Measurements from ENCODE around the gene SYNJ2. TPM values are rescaled to one million over a fixed set of nuclear protein-coding genes. Genes with fewer than 3 reads are reported as not detected.
A peak's percentile ranks its signal among the peaks of the same experiment; 100 is the strongest.
"Not testable (repeated sequence)": the region's sequence is repeated elsewhere in the genome, so short reads cannot be mapped to it uniquely, and the experiment has no call there.

SYNJ2 gene
- total and polyA plus RNA-seq, 2 donors (not counting 3 experiments of a cell fraction or from before 2014, with no cell fraction given) = 35.1 to 78.2 TPM

GRCh38 chr6:157946865-157947532, 34.7 kb upstream of the SYNJ2 start:
- Histone ChIP-seq H3K27ac (ENCODE audit: insufficient read depth, low read depth, low read length) (no peak overlapping the region), H3K9ac (replicated peaks; ENCODE audit: extremely low read depth, insufficient read depth, low read length) (no peak overlapping the region), H3K36me3 (ENCODE audit: control insufficient read depth in 2 of 2, extremely low read depth in 1 of 2, insufficient read depth in 2 of 2, low read length in 2 of 2) (peaks cover 17 to 19% of the 10 kb centered on the region in 2 experiments), H4K20me1 (replicated peaks; ENCODE audit: control insufficient read depth, extremely low read depth, insufficient read depth, low read length) (no peaks in the 10 kb centered on the region), H3K9me3 (replicated peaks; ENCODE audit: control insufficient read depth, insufficient read depth, low read length) (no peaks in the 10 kb centered on the region), H3K4me2 (ENCODE audit: insufficient read depth, low read length) (no peak overlapping the region), H3K79me2 (ENCODE audit: control insufficient read depth, insufficient read depth, low read length) (no peaks in the 10 kb centered on the region), H3K4me1 (ENCODE audit: control insufficient read depth, extremely low read depth, insufficient read depth, low read length) (no peaks in the 10 kb centered on the region), H3K27me3 (ENCODE audit: control insufficient read depth in 2 of 2, insufficient read depth in 2 of 2, low read length in 2 of 2) (no peaks in the 10 kb centered on the region), H2AFZ (ENCODE audit: low read depth, low read length) (no peak overlapping the region), H3K4me3 (replicated peaks in 1 of 3; ENCODE audit: insufficient read depth in 1 of 3, low read depth in 1 of 3, low read length in 3 of 3) (no peak overlapping the region), H3K9me1 (replicated peaks; ENCODE audit: control insufficient read depth, extremely low read depth, insufficient read depth, low read length) (no peaks in the 10 kb centered on the region)
- BruUV-seq (replicated peaks) = no TSS peak
- no peak for TF ChIP-seq MAX (IDR thresholded peaks at IDR 0.05; ENCODE audit: insufficient read depth, insufficient read length)
- no peak for TF ChIP-seq MYC (IDR thresholded peaks at IDR 0.05; ENCODE audit: low read depth, low read length)
- no peak for TF ChIP-seq POLR2A (IDR thresholded peaks at IDR 0.05; ENCODE audit: low read depth, low read length)
- TF ChIP-seq FOS (IDR thresholded peaks at IDR 0.05; ENCODE audit: borderline replicate concordance, insufficient read depth, low read length) = no peak
- no peak for TF ChIP-seq EZH2 (IDR thresholded peaks at IDR 0.05; ENCODE audit: borderline replicate concordance, low read depth, low read length, severe bottlenecking)
- TF ChIP-seq GATA2 (IDR thresholded peaks at IDR 0.05; ENCODE audit: insufficient read depth, insufficient read length, low read depth, low read length) = no peak
- peak; percentile 28 for TF ChIP-seq POLR2AphosphoS5 (IDR thresholded peaks at IDR 0.05; ENCODE audit: insufficient read depth, low read depth, low read length)
- peak in 1 of 2 donors; percentile 14 for TF ChIP-seq CTCF (IDR thresholded peaks at IDR 0.05; ENCODE audit: extremely low read depth in 1 of 2, insufficient read depth in 1 of 2, low read depth in 1 of 2, low read length in 2 of 2)
- no peak for TF ChIP-seq JUN (IDR thresholded peaks at IDR 0.05; ENCODE audit: borderline replicate concordance, insufficient read depth, insufficient read length, low read depth)
- dilution Hi-C loops (cut with MboI; ENCODE audit: extremely low pct_ligation_motif_present, low sequenced_read_pairs) = no loop called here
- FAIRE-seq (no peak), DNase-seq (ENCODE audit: low read depth, low spot score) (no peak)
- ChIA-PET CTCF (interaction anchor here (1.0 to 1.7 kb wide), 3 partner anchors 79 to 190 kb away, joined by 4 to 7 read pairs (median 5); no protein-coding TSS in a partner anchor), POLR2A (no interaction called here)
- intact Hi-C loops (cut with micrococcal nuclease) = no loop called here

- intact Hi-C loops (cut with micrococcal nuclease); DNase-seq (ENCODE audit: low read depth, low spot score); dilution Hi-C loops (cut with MboI; ENCODE audit: extremely low pct_ligation_motif_present, low sequenced_read_pairs); H4K20me1 ChIP-seq (replicated peaks; ENCODE audit: control insufficient read depth, extremely low read depth, insufficient read depth, low read length); CTCF ChIA-PET; H3K4me1 ChIP-seq (ENCODE audit: control insufficient read depth, extremely low read depth, insufficient read depth, low read length); H3K4me2 ChIP-seq (ENCODE audit: insufficient read depth, low read length); H3K79me2 ChIP-seq (ENCODE audit: control insufficient read depth, insufficient read depth, low read length); H2AFZ ChIP-seq (ENCODE audit: low read depth, low read length); H3K36me3 ChIP-seq (ENCODE audit: control insufficient read depth in 2 of 2, extremely low read depth in 1 of 2, insufficient read depth in 2 of 2, low read length in 2 of 2); H3K27ac ChIP-seq (ENCODE audit: insufficient read depth, low read depth, low read length); H3K4me3 ChIP-seq (replicated peaks in 1 of 3; ENCODE audit: insufficient read depth in 1 of 3, low read depth in 1 of 3, low read length in 3 of 3); H3K27me3 ChIP-seq (ENCODE audit: control insufficient read depth in 2 of 2, insufficient read depth in 2 of 2, low read length in 2 of 2); H3K9ac ChIP-seq (replicated peaks; ENCODE audit: extremely low read depth, insufficient read depth, low read length); H3K9me3 ChIP-seq (replicated peaks; ENCODE audit: control insufficient read depth, insufficient read depth, low read length); FAIRE-seq; POLR2A ChIA-PET; H3K9me1 ChIP-seq (replicated peaks; ENCODE audit: control insufficient read depth, extremely low read depth, insufficient read depth, low read length); BruUV-seq (replicated peaks): not testable (repeated sequence)
Observed at GRCh38 chr6:157950899-157951298, 30.8 kb upstream of the SYNJ2 start.
